ENCODE results near the gene MED20. TPM values are rescaled to one million over a fixed set of nuclear protein-coding genes. Genes with fewer than 3 reads are reported as not detected.
A peak's percentile ranks its signal among the peaks of the same experiment; 100 is the strongest.

The MED20 gene, protein sequence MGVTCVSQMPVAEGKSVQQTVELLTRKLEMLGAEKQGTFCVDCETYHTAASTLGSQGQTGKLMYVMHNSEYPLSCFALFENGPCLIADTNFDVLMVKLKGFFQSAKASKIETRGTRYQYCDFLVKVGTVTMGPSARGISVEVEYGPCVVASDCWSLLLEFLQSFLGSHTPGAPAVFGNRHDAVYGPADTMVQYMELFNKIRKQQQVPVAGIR
- total RNA-seq = 10 to 100 TPM in 3 of 4 donors, 1 to 10 TPM in 1; 1.0 to 36.8 (median 17.3) TPM

DNA sequence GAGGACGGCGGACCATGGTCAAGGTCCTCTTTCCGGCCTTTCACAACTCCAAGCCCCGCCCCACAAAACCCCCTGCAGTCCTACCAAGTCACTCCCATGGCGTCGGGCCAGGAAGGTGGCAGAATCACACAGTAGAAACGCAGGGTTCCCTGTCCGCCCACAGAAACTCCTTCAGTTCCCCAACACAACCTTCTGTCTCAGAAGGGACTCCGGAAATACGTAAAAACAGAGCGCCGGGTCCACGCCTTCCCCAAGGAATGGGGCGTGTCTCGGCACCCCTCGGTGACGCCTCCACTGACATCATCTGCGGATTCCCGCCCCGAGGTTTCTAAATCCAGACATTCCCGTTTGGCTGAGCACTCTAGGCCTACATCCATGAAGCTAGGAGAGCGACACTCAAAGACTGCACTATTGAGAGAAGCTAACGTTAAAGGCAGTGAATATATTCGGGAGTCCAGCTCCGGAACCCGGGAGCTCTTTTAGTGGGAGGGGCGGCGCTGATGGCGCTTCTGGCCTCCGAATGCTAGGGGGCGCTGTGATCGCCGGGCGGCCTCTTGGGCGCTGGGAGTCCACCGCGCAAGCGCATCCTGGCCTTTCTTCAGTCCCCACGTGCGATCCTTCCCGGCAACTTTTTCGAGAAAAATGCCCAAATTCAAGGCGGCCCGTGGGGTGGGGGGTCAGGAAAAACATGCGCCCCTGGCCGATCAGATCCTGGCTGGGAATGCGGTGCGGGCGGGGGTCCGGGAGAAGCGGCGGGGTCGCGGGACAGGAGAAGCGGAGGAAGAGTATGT is at the start of gene MED20, which contains the start of gene BYSL:
Gene MED20, minus strand, starts transcription at position 219 of the 791 bp plus-strand sequence. Its CDS starts 121 bp downstream, at position 98.
Gene BYSL, plus strand, starts transcription at position 579 of the 791 bp plus-strand sequence. Its CDS starts 64 bp downstream, at position 643.
- no peaks in the 10 kb centered on the region for H3K36me3 ChIP-seq
- H3K27me3 ChIP-seq = no peaks in the 10 kb centered on the region
- no peaks in the 10 kb centered on the region for H3K9me3 ChIP-seq
- H3K4me1 ChIP-seq = peaks cover 2 to 7% of the 10 kb centered on the region in 2 donors
- H3K4me3 ChIP-seq = peak within 1 kb of the TSS; percentile 65 to 89
- TF ChIP-seq, protein P1, sequence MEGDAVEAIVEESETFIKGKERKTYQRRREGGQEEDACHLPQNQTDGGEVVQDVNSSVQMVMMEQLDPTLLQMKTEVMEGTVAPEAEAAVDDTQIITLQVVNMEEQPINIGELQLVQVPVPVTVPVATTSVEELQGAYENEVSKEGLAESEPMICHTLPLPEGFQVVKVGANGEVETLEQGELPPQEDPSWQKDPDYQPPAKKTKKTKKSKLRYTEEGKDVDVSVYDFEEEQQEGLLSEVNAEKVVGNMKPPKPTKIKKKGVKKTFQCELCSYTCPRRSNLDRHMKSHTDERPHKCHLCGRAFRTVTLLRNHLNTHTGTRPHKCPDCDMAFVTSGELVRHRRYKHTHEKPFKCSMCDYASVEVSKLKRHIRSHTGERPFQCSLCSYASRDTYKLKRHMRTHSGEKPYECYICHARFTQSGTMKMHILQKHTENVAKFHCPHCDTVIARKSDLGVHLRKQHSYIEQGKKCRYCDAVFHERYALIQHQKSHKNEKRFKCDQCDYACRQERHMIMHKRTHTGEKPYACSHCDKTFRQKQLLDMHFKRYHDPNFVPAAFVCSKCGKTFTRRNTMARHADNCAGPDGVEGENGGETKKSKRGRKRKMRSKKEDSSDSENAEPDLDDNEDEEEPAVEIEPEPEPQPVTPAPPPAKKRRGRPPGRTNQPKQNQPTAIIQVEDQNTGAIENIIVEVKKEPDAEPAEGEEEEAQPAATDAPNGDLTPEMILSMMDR (IDR thresholded peaks at IDR 0.05) = peak; percentile 93 to 100 (median 96)
- TF ChIP-seq POLR2A (IDR thresholded peaks at IDR 0.05) = peak; percentile 30 to 48
- intact Hi-C loops (cut with DNase I; ENCODE audit: low total_unique reads) = loop anchor here (10.0 kb wide), 1 partner anchor 136 kb away; the partner anchor contains the start of genes PRICKLE4 and TOMM6
- peak; percentile 92 to 94 for DNase-seq
- peak within 1 kb of the TSS; percentile 96 to 97 for H3K27ac ChIP-seq

DNA sequence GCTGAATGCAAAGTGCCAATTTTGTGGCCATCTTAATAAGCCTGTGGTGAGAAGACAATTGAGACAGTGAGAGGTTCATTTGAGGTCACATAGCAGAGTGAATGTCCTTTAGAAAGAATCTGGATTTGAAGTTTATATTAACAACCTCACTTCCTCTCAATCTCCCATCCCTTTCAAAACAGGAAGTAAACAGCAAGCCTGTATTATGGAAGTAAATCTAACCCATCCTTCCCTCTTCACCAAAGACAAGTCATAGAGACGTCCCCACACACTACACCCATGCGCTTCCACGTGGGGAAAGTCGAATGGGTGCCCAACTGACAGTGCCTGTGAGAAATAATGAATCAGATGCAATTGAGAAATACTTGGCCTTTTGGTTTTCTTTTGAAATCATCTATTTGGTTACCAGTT is 49.5 kb upstream of the MED20 start:
- Histone ChIP-seq H3K4me3 (no peak overlapping the region), H3K36me3 (no peaks in the 10 kb centered on the region), H3K4me1 (no peaks in the 10 kb centered on the region), H3K27ac (no peak overlapping the region), H3K27me3 (no peaks in the 10 kb centered on the region), H3K9me3 (no peaks in the 10 kb centered on the region)
- intact Hi-C loops (cut with DNase I; ENCODE audit: low total_unique reads) = no loop called here
- TF ChIP-seq, protein P1 (IDR thresholded peaks at IDR 0.05) = no peak
- no peak for TF ChIP-seq POLR2A (IDR thresholded peaks at IDR 0.05)
- no peak for DNase-seq

DNA sequence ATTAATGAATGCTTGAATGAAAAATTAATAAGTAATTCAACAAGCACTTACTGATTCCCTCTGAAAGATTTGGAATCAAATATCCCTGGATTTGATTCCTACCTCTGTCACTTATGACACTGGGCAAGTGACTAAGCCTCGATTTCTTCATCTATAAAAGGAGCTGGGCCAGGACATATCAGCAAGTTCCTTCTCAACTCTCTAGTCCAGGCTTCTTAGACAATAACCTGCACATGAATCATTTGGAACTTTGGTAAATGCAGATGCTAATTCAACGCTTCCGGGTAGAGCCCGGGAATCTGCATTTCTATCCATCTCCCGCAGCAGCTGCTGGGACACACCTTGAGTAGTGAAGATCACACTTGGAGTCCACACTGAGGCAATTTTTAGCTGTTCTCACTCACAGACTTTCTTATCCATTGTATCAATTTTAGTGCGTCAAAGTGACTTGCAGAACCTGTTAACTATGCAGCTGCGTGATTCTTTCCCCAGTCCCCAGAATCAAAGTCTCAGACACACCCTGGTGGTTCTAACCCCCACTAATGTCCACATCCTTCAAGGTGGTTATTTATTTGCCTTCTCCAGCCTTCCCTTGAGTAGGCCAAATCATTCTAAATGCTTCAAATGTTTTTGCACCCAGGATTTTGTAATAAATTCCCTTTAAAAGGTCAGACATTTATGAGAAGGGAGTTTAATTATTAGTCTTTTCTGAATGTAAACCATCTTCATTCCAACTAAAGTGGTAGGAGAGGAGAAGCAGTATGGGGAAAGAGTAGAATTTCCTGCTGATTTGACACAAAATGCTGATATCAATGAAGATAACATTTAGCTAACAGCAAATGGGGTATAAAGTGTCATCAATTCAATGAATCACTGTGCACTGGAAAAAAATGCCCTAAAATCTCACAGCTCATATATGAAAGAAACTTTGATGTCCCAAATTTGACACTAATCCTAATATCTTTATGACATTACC is 46.7 kb upstream of the MED20 start:
- no peak for DNase-seq
- intact Hi-C loops (cut with DNase I; ENCODE audit: low total_unique reads) = no loop called here
- Histone ChIP-seq H3K36me3 (no peaks in the 10 kb centered on the region), H3K27me3 (no peaks in the 10 kb centered on the region), H3K9me3 (no peaks in the 10 kb centered on the region), H3K4me3 (no peak overlapping the region), H3K27ac (no peak overlapping the region), H3K4me1 (no peaks in the 10 kb centered on the region)
- TF ChIP-seq, protein P1 (IDR thresholded peaks at IDR 0.05) = no peak
- TF ChIP-seq POLR2A (IDR thresholded peaks at IDR 0.05) = no peak

DNA sequence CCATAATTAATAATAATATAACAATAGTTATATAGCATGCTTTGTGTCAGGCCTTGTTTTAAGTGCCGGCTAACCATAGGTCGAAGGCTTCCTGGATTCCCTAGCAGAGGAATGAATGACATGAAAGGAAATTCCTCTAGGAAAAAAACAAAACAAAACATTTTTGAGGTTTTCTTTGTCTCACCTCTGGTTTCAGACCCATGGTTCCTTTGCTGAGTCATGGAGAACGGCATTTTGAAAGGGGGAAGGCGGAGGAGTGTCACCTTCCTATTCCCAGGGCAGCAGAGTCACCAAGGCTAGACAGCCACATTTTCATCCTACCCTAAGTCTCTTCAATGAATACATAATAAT is 46.0 kb upstream of the MED20 start:
- Histone ChIP-seq H3K9me3 (no peaks in the 10 kb centered on the region), H3K27ac (no peak overlapping the region), H3K36me3 (no peaks in the 10 kb centered on the region), H3K27me3 (no peaks in the 10 kb centered on the region), H3K4me3 (no peak overlapping the region), H3K4me1 (no peaks in the 10 kb centered on the region)
- TF ChIP-seq, protein P1 (IDR thresholded peaks at IDR 0.05) = no peak
- TF ChIP-seq POLR2A (IDR thresholded peaks at IDR 0.05) = no peak
- DNase-seq = no peak
- intact Hi-C loops (cut with DNase I; ENCODE audit: low total_unique reads) = no loop called here

Data from uterus (tissue), 4 donors.